ENCODE results near the gene CES4A.

Gene CES4A

DNA sequence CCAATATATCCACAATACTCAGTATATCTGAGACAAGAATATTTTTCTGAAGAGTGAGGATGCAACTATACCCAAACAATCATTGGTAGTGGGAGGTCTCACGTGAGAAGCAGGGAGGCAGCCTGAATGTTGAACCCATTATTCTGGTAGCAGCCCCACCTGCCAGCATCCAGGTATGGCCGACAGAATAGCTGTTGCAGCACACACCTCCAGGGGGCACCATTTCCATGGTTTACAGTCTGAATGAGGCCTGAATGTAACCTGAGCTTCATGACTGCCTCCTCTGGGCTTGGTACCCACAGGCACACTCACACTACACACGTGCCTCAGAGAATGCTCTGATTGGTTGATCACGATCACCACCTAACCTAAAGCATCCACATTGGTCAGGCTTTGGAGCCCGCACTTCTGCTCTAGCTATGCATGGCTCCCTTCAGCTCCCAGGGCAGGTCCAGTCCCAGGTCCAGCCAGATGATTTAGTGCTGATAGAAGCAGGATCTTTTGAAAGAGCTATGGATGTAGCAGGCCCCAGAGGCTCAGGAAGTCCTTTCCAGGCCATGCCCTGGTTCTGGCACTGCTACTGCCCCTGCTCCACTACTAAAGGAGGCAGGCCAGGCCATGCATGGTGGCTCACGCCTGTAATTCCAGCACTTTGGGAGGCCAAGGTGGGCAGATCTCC lies 29.6 kb downstream of the CES4A start:
- peak; percentile 53 to 66 for DNase-seq (ENCODE audit: low read depth in 2 of 2, low spot score in 1 of 2)

DNA sequence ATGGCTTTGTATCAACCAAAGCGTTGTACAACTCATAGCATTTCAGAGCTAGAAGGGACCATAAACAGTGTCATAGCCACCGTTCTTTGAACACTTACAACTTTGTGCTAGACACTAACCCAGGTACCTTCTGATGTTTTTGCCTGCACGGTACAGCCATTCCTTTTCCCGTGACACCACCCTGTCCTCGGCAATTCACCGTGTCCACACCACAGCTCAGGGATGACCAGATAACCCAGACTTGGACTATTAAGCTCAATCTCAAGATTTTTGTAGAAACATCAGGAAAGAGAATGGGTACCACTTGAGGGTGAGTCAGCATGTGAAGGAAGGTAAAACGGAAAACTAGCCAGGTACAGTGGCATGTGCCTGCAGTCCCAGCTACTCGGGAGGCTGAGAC lies 30.8 kb downstream of the CES4A start:
- no peak for DNase-seq (ENCODE audit: low read depth in 2 of 2, low spot score in 1 of 2)

DNA sequence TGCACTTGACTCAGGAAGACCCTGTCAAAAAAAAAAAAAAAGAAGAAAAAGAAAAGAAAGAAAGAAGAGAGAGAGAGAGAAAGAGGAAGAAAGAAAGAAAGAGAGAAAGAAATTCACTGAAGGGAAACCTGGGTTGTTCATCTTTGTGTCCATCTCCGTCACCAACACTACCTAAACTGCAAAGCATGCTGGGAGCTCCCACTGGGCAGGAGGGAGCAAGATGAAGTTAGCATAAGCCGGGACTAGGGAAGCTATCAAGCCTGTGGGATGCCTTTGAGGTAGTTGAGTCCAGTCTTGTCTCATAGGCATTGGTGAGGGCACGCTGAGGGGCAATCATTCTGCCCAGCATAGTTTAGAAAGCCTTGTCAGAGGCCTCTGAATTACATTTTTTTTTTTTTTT lies 32.9 kb downstream of the CES4A start:
- no peak for DNase-seq (ENCODE audit: low read depth in 2 of 2, low spot score in 1 of 2)

- no peak for DNase-seq (ENCODE audit: low read depth in 2 of 2, low spot score in 1 of 2)
Measured at GRCh38 chr16:67022531-67023214, 34.3 kb downstream of the CES4A start.

- no peak for DNase-seq (ENCODE audit: low read depth in 2 of 2, low spot score in 1 of 2)
Measured at GRCh38 chr16:67023689-67024088, 35.3 kb downstream of the CES4A start.

- no peak for DNase-seq (ENCODE audit: low read depth in 2 of 2, low spot score in 1 of 2)
Measured at GRCh38 chr16:67024384-67025209, 36.2 kb downstream of the CES4A start.

- DNase-seq (ENCODE audit: low read depth in 2 of 2, low spot score in 1 of 2): no peak
Measured at GRCh38 chr16:67025210-67025550, 36.8 kb downstream of the CES4A start.

DNA sequence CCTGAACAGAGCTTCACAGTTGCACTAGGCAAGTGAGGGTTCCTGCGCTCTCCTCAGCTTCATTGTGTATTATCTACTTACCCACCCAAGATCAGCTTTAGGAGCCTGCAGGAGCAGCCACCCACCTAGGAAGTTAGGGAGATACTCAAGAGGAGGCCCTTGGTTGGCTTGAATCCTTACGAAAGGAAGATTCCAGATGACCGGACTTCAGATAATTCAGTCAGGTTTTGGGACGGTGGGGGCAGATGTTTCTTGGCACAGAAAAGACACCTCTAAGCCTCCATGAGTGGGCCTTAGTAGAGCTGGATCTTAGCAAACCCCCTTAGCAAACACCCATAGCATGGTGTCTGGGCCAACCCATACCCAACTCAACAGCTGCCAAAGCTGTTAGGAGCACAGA lies 38.2 kb downstream of the CES4A start:
- DNase-seq (ENCODE audit: low read depth in 2 of 2, low spot score in 1 of 2): no peak

GRCh38 chr16:67027046-67027445 lies 38.7 kb downstream of the CES4A start:
- DNase-seq (ENCODE audit: low read depth in 2 of 2, low spot score in 1 of 2): no peak

DNA sequence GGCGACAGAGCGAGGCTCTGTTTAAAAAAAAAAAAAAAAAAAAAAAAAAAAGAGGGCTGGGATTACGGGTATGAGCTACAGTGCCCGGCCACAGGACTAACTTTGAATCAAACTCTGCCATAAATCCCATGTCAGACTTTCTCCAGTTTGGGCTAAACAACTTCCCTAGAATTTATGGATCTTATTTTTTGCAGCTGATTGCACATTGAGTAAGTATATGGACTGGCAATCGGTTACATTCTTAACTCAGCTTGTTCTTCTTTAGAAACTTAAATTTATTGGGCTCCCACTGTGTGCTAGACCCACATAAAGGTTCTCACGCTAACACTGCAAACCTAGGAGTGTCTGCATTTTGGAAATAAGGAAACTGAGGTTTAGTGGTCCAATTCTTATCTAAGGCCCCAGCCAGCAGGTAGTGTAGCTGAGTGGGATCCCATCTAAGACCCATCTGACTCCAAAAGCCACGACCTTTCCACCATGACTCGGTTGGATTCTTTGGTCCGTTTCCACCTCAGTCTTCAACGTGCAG lies 39.8 kb downstream of the CES4A start:
- DNase-seq (ENCODE audit: low read depth in 2 of 2, low spot score in 1 of 2): no peak

GRCh38 chr16:67028696-67029253 lies 40.4 kb downstream of the CES4A start, which contains the start of gene CBFB:
TSS of gene CBFB (plus strand) at chr16:67029149. CDS start at chr16:67029408, 259 bp downstream.
- peak; percentile 80 to 90 for DNase-seq (ENCODE audit: low read depth in 2 of 2, low spot score in 1 of 2)

DNA sequence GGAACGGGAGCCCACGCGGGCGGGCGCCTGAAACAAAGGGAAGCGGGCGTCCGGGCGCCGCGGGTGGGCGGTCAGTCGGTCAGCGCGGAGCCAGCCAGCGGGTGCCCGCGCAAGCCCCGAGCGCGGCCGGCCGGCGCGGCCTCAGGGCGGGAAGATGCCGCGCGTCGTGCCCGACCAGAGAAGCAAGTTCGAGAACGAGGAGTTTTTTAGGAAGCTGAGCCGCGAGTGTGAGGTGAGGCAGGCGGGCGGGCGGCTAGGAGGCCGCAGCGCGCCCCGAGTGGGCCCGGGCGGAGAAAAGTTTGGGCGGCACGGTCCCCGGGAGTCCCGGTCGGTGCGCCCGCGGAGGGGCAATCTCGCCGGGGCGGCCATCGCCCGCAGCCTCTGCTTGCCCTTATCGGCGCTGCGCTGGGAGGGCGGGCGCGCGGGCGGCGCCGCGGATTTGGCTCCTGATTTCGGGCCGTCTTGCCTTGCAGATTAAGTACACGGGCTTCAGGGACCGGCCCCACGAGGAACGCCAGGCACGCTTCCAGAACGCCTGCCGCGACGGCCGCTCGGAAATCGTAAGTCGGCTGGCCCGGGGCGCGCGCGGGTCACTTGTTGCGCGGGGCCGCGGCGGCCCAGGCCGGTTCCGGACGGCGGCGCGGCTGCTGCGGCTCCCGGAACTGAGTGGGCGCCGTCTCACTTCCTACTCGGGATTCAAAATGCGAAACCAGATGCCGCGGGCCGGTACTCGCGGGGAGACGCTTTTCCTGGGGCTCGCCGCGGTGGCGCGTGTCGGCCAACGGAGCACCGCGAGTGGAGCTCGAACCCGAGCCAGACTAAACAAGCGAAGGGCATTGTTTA lies 41.1 kb downstream of the CES4A start:
- peak in 1 of 2 donors; percentile 22 for DNase-seq (ENCODE audit: low read depth in 2 of 2, low spot score in 1 of 2)

GRCh38 chr16:67030221-67030962 lies 42.0 kb downstream of the CES4A start:
- no peak for DNase-seq (ENCODE audit: low read depth in 2 of 2, low spot score in 1 of 2)

- DNase-seq (ENCODE audit: low read depth in 2 of 2, low spot score in 1 of 2): no peak
Measured at GRCh38 chr16:67034487-67034886, 46.1 kb downstream of the CES4A start.

GRCh38 chr16:67035364-67035763 lies 47.0 kb downstream of the CES4A start:
- no peak for DNase-seq (ENCODE audit: low read depth in 2 of 2, low spot score in 1 of 2)

GRCh38 chr16:67036323-67036741 lies 47.9 kb downstream of the CES4A start:
- DNase-seq (ENCODE audit: low read depth in 2 of 2, low spot score in 1 of 2): no peak

DNA sequence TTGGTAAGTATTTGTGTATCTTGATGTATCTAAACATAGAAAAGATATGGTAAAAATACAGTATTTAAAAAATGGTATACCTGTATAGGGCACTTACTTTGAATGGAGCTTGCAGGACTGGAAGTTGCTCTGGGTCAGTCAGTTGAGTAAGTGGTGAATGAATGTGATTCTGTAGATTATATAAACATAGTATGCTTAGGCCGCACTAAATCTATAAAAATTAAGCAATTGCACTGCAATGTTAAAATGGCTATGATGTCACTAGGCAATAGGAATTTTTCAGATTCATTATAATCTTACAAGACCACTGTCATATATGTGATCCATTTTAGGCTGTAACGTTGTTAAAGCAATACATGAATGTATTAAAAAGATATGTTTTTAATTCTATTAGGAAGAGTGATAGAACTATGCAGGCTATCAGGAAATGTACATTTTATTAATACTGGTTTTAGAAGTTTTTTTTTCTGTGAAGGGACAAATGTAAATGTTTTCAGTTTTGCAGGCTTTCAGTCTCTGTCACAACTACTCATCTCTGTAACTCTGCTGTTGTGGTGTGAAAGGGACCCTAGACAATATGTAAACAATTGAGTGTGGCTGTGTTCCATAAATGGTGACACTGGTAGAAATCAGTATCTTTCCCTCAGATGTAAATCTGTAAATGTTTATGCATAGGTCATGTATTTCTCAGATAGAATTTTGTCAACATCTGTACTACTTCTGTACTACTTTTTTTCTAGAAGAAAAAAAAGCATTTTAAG lies 51.1 kb downstream of the CES4A start:
- DNase-seq (ENCODE audit: low read depth in 2 of 2, low spot score in 1 of 2): no peak

- DNase-seq (ENCODE audit: low read depth in 2 of 2, low spot score in 1 of 2): no peak
Measured at GRCh38 chr16:67040166-67040565, 51.8 kb downstream of the CES4A start.

DNA sequence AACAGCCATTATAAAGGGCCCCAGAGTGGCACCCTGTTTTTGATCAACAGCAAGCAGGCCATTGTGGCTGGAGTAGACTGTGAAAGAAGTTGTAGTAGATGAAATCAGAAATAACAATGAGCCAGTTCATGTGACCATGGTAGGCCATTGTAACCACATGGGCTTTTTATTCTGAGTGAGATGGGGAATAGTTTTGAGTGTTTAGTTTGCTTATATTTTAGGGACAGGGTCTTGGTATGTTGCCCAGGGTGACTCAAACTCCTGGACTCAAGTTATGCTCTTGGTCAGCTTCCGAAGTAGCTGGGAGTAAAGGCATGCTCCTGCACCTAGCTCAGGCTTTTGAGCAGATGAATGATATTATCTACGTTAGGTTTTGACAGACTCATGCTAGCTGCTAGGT lies 52.5 kb downstream of the CES4A start:
- DNase-seq (ENCODE audit: low read depth in 2 of 2, low spot score in 1 of 2): no peak

All from stimulated activated CD8-positive, alpha-beta memory T cell treated with anti-CD3 and anti-CD28 coated beads, Interleukin-4, amount 100 ng/mL, for 1 hour (primary cell).